GM18526 (cell line): ENCODE measurements around the gene PTPN14.

ENCODE experiments used
- POLR2A ChIP-seq: IDR thresholded peaks from 3 replicates; pipeline ENCODE4 v1.6.1; 2011; ENCODE audit not compliant: insufficient read length; ENCODE audit errors: extremely low read depth

The PTPN14 gene

DNA sequence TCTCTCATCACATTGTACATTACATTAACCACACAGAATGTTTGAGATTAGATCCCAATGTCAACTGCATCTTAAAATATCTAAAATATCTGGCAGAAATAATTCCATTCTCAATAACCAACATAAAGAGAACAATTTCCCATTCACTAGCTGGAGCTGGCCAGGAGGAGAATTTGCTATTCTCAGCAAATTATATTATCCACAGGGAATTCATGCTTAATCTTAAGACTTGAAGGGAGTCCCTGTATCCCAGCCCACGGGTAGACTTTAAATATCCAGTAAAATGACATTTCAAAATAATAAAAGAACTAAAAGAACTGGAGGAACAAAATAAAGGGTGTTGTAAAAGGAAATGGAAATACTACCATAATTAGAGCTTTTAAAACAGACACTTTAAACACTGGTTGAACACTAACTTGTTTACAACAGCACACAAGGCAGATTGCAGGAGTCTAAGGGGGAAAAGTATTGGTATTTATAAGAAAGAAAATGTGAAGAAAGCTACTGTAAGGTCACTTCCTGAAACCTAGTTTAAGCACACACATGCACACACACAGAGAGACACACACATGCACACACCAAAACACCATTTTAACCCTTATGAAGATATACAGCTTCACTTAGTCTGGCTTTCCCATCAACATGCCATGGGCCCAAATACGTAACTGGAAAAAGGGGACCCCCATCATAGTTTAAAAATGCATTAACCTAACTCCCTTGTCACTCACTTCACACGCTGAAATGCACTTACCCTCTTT, 107.0 kb downstream of the PTPN14 start:
- TF ChIP-seq POLR2A: no peak

DNA sequence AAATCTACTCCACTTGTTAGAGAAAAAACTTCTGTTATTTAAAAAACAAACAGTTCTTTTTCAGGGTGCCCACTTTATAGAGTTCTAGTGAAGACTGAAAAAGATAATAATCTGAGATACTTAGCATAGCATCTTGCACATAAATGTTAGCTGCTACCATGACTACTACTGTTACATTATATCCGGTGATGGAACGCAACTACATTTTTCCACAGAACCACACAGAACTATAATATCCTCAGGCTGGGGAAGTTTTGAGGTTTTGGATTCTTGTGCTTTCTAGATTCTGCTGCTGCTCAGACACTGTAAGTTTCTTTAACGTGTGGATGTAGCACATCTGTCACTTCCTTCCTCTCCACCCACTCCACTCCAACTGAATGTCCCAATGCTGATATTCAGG, 110.3 kb downstream of the PTPN14 start:
- TF ChIP-seq POLR2A: no peak

DNA sequence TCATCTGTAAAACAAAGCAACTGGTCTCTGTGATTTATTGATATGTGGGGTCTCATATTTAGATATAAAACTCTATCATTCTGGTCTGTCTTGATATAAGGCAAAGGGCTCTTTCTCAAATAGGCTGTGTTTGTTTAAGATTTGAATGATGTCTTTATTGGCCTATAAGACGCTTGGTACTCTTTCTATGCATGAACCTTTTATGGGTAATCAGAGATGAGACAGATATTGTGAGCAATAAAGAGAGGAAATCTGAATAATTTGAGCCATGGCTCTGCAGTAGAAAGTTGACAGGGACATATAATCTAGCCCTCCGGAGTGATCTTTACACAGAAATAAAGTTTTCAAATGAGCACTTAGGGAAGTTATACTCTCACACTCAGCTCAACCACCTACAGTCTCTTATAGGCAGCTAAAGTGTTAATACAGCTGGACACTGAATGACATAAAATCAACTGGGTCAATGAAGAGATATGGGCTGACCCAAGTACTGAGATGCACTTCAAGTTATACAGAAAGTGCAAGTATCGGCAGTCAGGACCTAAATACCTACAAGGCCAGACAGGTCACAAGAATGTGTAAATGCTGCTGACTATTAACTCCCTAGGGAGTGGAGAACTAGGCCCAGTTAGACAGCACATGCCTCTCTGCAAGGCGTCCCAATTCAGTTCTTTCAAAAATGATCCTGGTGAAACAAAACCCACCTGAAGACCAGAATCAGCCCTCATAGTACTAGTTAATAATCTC, 111.0 kb downstream of the PTPN14 start:
- no peak for TF ChIP-seq POLR2A

DNA sequence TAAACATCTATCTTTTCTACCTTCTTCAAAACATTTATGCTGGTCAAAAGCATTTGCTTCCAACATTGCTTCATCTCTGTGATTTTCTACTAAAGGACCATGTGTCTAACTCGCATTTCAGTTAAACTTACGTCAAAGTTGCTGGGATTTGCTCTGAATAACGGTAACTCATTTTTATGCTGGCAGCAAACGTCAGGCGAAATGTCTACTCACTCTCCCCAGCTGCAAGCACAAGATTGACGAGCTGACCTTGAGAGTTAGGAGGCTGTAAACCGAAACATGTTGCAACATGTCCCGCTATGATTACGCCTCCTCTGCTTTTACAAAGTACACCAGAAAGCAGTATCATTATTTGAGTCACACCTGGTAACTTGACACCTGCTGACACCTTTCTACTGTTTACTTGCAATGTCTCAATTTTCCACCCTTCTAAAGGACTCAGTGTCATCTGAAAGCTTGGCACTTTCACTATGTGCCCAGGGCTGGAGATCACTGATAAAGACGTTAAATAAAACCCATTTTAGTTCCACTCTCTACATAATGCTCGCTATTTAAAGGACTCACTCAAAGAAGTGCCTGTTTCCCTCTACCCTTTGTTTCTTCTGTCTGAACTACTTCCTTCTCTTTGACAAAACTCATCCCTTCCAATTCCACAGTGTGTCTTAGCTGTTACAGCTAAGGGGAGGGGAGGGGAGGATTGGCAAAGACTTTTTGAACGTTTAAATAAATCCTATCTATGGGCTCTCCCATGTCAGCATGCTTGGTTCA, 111.9 kb downstream of the PTPN14 start:
- no peak for TF ChIP-seq POLR2A

DNA sequence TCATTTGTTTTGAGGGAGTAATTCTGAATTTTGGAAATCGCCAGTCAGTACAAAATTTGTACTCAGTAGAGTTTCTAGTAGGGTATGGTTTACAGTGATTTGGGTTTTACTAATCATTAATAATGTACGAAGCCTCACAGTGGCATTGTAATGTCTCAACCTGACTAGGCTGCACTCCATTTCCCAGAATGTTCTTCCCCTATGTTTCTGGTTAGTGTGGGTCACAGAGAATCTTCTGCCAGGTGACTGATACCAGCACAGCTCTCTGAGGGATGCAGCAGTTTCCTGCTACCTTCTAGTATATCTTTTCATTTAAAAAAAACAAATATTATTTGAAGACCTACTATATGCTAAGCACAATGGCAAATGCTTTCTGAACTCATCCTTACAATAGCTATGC, 112.9 kb downstream of the PTPN14 start:
- TF ChIP-seq POLR2A: no peak

DNA sequence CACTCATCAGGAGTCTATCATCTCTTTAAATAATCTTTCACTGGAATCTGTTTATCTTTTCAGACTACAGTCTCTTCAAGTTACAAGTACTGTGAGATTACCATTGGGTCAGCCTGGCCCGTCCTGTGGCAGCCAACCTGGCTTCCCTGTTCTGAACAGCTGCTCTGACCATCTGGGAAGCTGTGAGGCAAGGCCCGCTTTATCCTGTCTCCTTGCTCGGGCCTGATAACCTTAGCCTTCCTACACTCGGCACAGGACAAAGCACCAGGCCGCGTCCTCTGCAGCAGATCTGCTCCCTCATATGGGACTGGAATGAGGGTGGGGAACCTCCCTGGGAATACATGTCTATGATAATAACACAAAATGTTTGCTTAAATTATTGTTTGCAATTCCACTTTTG, 113.3 kb downstream of the PTPN14 start:
- no peak for TF ChIP-seq POLR2A

DNA sequence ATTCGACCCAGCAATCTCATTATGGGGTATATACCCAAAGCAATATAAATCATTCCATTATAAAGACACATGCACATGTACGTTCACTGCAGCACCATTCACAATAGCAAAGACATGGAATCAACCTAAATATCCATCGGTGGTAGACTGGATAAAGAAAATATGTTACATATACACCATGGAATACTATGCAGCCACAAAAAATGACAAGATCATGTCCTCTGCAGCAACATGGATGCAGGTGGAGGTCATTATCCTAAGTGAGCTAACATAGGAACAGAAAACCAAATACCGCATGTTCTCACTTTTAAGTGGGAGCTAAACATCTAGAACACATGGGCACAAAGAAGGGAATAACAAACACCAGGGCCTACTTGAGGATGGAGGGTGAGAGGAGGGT, 115.5 kb downstream of the PTPN14 start:
- TF ChIP-seq POLR2A: no peak

DNA sequence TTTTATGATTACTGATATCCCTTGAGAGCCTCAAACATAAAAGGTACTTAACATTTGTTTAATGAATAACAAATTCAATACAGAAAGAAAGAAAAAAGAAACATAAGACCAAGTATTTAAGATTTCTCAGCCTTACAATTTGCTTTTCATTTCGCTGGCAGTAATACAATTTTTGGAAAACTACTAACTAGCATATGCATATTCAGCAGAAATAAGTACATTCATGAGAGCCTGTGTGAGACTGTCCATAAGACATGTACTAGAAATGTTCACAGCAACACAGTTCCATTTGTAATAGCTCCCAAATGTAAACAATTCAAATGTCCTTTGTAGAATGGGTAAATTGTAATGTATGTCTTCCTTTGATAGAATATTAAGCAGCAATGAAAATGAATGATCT, 119.2 kb downstream of the PTPN14 start:
- TF ChIP-seq POLR2A: no peak

DNA sequence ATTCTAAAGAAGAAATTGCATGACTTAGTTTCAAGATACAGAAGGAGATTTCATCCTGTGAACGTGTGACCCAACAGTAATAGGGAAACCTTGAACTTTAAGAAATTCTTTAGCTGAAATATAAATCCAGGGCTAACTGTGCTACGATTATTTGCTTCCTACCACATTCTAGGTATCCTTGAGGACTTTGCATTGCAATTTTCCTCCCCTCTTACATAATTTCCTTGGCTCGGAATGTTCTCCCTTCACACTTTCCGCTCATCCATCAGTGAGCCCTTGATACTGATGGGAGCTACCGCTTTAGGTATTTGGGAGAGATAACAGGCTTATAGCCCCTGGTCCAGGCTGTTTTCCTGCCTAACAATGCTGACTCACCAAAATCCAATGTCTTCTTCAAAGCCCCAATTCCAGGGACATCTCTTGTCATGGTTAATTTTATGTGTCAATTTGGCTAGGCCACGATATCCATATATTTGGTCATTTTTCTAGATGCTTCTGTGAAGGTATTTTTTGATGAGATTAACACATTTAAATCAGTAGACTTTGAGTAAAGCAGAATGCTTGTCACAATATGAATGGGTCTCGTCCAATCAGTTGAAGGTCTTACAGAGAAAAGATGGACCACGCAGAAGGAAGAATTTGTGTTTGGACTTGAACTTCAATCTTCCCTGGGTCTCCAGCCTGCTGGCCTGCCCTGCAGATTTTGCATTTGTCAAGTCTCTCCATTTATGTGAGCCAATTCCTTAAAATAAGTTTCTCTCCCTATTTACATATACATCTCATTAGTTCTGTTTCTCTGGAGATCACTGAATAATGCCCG, 121.2 kb downstream of the PTPN14 start:
- TF ChIP-seq POLR2A: no peak

DNA sequence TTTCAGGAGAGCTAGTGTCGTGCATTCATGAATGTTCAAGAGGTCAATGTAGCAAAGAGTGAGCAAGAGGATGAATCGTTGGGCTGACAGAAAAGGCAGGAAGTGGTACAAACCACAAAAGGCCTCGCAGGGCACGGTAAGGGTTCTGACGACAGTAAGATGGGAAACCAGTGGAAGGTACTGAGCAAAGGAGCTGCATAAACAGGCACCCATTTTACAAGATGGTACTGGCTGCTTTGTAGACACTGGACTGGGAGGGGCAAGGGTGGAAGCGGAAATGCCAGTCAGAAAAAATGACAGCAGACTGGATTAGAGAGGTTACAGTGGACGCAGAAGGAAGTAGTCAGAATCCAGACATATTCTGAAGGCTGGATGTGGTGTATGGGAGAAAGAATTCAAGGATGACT, 123.5 kb downstream of the PTPN14 start:
- peak; percentile 35 for TF ChIP-seq POLR2A

DNA sequence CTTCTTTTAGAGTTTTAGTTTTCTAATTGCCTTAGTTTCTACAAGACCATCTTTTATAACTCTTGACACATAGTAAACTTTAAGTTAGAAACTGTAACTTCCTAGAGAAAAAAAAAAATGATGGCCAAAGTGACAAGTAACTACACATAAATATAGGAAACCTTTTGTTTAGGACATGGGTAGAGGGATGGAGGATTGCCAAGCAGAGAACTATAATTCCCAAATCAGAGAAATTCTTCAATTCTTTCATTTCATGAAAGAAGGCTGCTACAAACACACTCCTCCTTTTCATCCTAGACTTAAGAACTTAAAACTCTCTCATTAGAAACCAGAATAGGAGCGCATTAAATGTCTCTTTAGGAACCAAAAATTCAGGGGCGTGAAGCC, 125.0 kb downstream of the PTPN14 start:
- no peak for TF ChIP-seq POLR2A

DNA sequence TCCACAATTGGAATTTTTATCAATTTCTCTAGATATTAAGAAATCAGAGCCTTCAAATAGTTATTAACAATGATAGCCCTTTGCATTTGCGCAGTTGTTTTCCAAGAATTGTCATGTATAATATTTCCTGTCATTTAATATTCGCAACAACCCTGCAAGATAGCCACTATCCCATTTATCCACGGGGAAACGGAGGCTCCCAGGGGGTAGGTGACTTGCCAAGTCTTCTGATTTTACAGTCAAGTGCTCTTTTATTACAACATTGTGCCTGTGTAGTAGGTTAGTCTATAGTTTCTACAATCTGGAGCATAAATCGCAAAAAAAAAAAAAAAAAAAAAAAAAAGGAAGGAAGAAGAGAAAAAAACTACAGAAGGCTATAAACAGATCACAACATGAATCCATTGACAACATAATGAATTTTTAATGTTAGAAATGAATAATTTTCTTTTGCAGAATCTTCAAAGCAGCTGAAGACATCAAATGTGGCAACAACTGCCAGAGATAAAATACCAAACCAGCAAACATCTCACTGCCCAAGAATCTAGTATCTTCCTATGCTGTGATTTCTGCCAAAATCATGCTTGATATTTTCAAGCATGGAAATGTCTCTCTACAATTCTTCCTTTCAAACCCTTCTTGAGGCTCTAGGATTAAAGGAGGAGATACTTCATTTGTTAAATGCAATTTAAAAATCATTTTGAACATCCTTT, 125.5 kb downstream of the PTPN14 start:
- no peak for TF ChIP-seq POLR2A

DNA sequence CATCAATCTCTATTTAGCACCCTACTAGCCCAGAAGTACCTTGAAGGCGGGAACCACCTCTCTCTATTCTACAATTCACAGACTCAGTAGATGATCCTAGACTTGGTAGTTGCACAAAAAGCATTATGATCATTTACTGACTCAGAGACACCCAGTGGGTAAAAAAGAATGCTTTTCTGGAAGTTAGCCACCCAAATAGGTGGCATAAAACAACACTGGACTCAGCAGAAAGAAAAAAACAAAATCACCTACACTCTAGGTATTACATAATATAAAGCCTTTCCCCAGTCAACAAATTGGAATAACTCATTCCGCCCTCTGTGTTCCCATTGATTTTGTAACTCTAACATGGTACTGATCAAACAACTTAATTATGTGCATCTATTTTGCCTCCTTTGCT, 126.3 kb downstream of the PTPN14 start:
- TF ChIP-seq POLR2A: no peak

DNA sequence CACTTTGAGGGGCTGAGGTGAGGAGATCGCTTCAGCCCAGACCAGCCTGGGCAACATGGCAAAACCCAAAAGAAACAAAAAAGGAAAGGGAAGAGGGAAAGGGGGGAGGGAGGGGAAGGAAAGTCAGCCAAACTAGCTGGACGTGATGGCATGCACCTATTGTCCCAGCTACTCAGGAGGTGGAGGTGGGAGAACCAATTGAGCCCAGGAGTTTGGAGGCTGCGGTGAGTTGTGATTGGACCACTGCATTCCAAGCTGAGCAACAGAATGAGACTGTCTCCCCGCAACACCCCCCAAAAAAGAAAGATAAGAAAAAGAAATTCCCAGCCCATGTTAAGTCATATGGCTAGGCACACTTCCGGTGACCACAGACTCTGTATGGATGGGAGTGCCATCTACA, 128.4 kb downstream of the PTPN14 start:
- TF ChIP-seq POLR2A: no peak
